HepG2 (cell line): ENCODE data around the gene HNRNPF. TPM values are rescaled to one million over a fixed set of nuclear protein-coding genes. Genes with fewer than 3 reads are reported as not detected.
A peak's percentile ranks its signal among the peaks of the same experiment; 100 is the strongest.

Experiments
- ATAC-seq: fragments of 200-7000 bp; cut with Tn5 transposase; 3 replicates; pipeline ENCODE4 v1.9.1; 2020; ENCODE audit warnings: mild to moderate bottlenecking, moderate library complexity
- BruUV-seq: library from RNA; stranded (reverse); fragments of 400-500 nt; replicated peaks from 2 replicates; lab custom pipeline; 2021; lab: Mats Ljungman, UMichigan
- CTCF ChIA-PET: fragments of 300-600 bp; formaldehyde crosslinking; extraction: SDS; loops from one replicate; lab custom pipeline; 2021; ENCODE audit warnings: low total read pairs, inconsistent platforms, low intra/inter-chr PET ratio; lab: Yijun Ruan, JAX
- POLR2A ChIA-PET: fragments of 350-600 bp; sonication (Branson Sonifier 250); formaldehyde crosslinking; loops from one replicate; lab custom pipeline; 2020; ENCODE audit warnings: antibody characterized with exemption, inconsistent platforms; lab: Yijun Ruan, JAX
- DNase-seq: peaks from one replicate; pipeline ENCODE4 v3.0.0-alpha.2; 2015; ENCODE audit warnings: low spot score
- FAIRE-seq: peaks from 3 replicates; lab custom pipeline; 2011; peaks lifted over from hg19 to GRCh38; lab: Jason Lieb, UNC
- H2AFZ ChIP-seq: one replicate; pipeline ENCODE4 v1.6.1; 2011; ENCODE audit warnings: low read length, inconsistent platforms
- H3K27ac ChIP-seq: fragments of 300-600 bp; 3 replicates; pipeline ENCODE4 v1.8.0; 2011; ENCODE audit warnings: mixed run types, mild to moderate bottlenecking, mixed read lengths, low read length, inconsistent platforms; ENCODE audit not compliant: insufficient read depth; ENCODE audit errors: extremely low read length
- H3K27me3 ChIP-seq, 2 experiments: fragments of 200-600 bp in 1 of 2; 2 replicates in 1 of 2; 3 replicates in 1 of 2; pipeline versions ENCODE4 v1.6.0 to v1.8.0; 2011; ENCODE audit warnings: low read length in 2 of 2, mild to moderate bottlenecking in 2 of 2, moderate library complexity in 2 of 2, inconsistent platforms in 1 of 2; ENCODE audit not compliant: insufficient read depth in 2 of 2, control insufficient read depth in 1 of 2
- H3K36me3 ChIP-seq, 2 experiments: fragments of 200-600 bp in 1 of 2; replicated peaks in 1 of 2; 2 replicates in 1 of 2; 3 replicates in 1 of 2; pipeline versions ENCODE4 v1.5.1 to v1.8.0; 2011; ENCODE audit warnings: low read length in 2 of 2, inconsistent platforms in 1 of 2; ENCODE audit not compliant: insufficient read depth in 2 of 2, control insufficient read depth in 1 of 2
- H3K4me1 ChIP-seq: 2 replicates; pipeline ENCODE4 v1.5.1; 2012; ENCODE audit warnings: low read length, inconsistent platforms; ENCODE audit not compliant: insufficient read depth
- H3K4me2 ChIP-seq: 2 replicates; pipeline ENCODE4 v1.6.0; 2011; ENCODE audit warnings: low read depth, low read length, inconsistent platforms
- H3K4me3 ChIP-seq, 3 experiments: fragments of 200-600 bp in 1 of 3; sonication (generic), shearing (Covaris generic) in 1 of 3; replicated peaks in 1 of 3; 2 replicates each; pipeline ENCODE4 v1.5.1; 2011 to 2016; ENCODE audit warnings: low read length in 3 of 3, inconsistent platforms in 2 of 3, low read depth in 2 of 3, mild to moderate bottlenecking in 2 of 3, control low read depth in 1 of 3, mixed read lengths in 1 of 3; ENCODE audit not compliant: insufficient read depth in 1 of 3
- H3K79me2 ChIP-seq: one replicate; pipeline ENCODE4 v1.6.1; 2011; ENCODE audit warnings: low read length, inconsistent platforms; ENCODE audit not compliant: insufficient read depth
- H3K9ac ChIP-seq: 2 replicates; pipeline ENCODE4 v1.6.0; 2011; ENCODE audit warnings: mild to moderate bottlenecking, low read depth, low read length, inconsistent platforms; ENCODE audit not compliant: insufficient read depth
- H3K9me3 ChIP-seq: 2 replicates; pipeline ENCODE4 v1.5.1; 2012; ENCODE audit warnings: mild to moderate bottlenecking, low read length
- H4K20me1 ChIP-seq: 2 replicates; pipeline ENCODE4 v1.6.0; 2011; ENCODE audit warnings: inconsistent platforms, mild to moderate bottlenecking, low read length, moderate library complexity; ENCODE audit not compliant: insufficient read depth
- CHD2 ChIP-seq: IDR thresholded peaks from 2 replicates; pipeline ENCODE4 v1.6.1; 2011; ENCODE audit warnings: low read depth, low read length, improper control_type of control experiment
- GABPA ChIP-seq, 2 experiments: IDR thresholded peaks; 2 replicates each; pipeline ENCODE4 v1.6.1; 2011 to 2016; ENCODE audit warnings: low read depth in 2 of 2, low read length in 1 of 2, missing biosample characterization in 1 of 2, missing genetic modification characterization in 1 of 2
- NR2F1 ChIP-seq, 2 experiments: fragments of 450-650 bp in 1 of 2; formaldehyde crosslinking in 1 of 2; IDR thresholded peaks; 2 replicates each; pipeline versions ENCODE4 v1.5.0 to v1.6.1; 2016 to 2020; ENCODE audit warnings: mild to moderate bottlenecking in 1 of 2, missing compliant biosample characterization in 1 of 2, missing genetic modification reagents in 1 of 2, moderate library complexity in 1 of 2
- PAF1 ChIP-seq: IDR thresholded peaks from 2 replicates; pipeline ENCODE4 v1.6.1; 2016; ENCODE audit warnings: missing genetic modification reagents, missing compliant biosample characterization
- ZNF563 ChIP-seq: sonication (generic); formaldehyde crosslinking; IDR thresholded peaks from 2 replicates; pipeline ENCODE4 v1.8.0; 2022; ENCODE audit warnings: mild to moderate bottlenecking, moderate library complexity, missing genetic modification reagents
- ZNF567 ChIP-seq: sonication (generic); formaldehyde crosslinking; IDR thresholded peaks from 2 replicates; pipeline ENCODE4 v1.8.1; 2023; ENCODE audit warnings: mild to moderate bottlenecking, missing genetic modification reagents, borderline replicate concordance
- ZNF768 ChIP-seq: sonication (generic); formaldehyde crosslinking; IDR thresholded peaks from 2 replicates; pipeline ENCODE4 v1.4.0; 2020; ENCODE audit warnings: missing genetic modification reagents
- WGBS: methylation state at CpG from one replicate; pipeline ENCODE4 v1.1.6; 2017; ENCODE audit warnings: low lambda C conversion rate; 5-methylcytosine and 5-hydroxymethylcytosine counted together
- in situ Hi-C: cut with HindIII; loops from 2 replicates; pipeline ENCODE4 v1.10.0; 2017; ENCODE audit warnings: low pct_unique_long_range_greater_than_20kb; ENCODE audit not compliant: extremely low pct_ligation_motif_present
- intact Hi-C: fragments of 100-400 bp; cut with micrococcal nuclease; formaldehyde crosslinking; loops from one replicate; pipeline ENCODE4 v1.10.0; 2022; ENCODE audit not compliant: unreplicated experiment
- polyA plus RNA-seq, 8 experiments: library from polyadenylated mRNA; depleted of rRNA in 3 of 8; stranded (reverse) in 7 of 8; unstranded in 1 of 8; fragments of >200 nt; fragmentation: Illumina TruSeq in 4 of 8; extraction: Trizol in 4 of 8; gene quantifications; 2 replicates each; pipeline versions ENCODE4 v1.2.1 to v1.2.3, GENCODE V29; 2011 to 2016; ENCODE audit warnings: low read depth in 4 of 8, missing spikeins in 1 of 8, mixed read lengths in 1 of 8; ENCODE audit not compliant: insufficient read depth in 1 of 8
- total RNA-seq, 5 experiments: library from RNA; depleted of rRNA; stranded (reverse); fragments of >200 nt; fragmentation: Illumina TruSeq; extraction: Trizol; gene quantifications; 2 replicates each; pipeline ENCODE4 v1.2.3, GENCODE V29; 2016; ENCODE audit warnings: low read depth in 1 of 5
- TF ChIP-seq, protein P1 (sequence below): sonication (generic); formaldehyde crosslinking; conservative IDR thresholded peaks from 2 replicates; pipeline ENCODE4 v1.8.0; 2022; ENCODE audit warnings: low read depth, missing genetic modification reagents
- TF ChIP-seq, protein P2 (sequence below): sonication (generic); formaldehyde crosslinking; IDR thresholded peaks from 2 replicates; pipeline ENCODE4 v1.8.1; 2023; ENCODE audit warnings: mild to moderate bottlenecking, missing genetic modification reagents
- TF ChIP-seq, protein P3 (sequence below): sonication (generic); formaldehyde crosslinking; IDR thresholded peaks from 2 replicates; pipeline ENCODE4 v1.5.1; 2020; ENCODE audit warnings: missing genetic modification reagents, mild to moderate bottlenecking, borderline replicate concordance
- TF ChIP-seq, protein P4 (sequence below): sonication (generic); formaldehyde crosslinking; IDR thresholded peaks from 2 replicates; pipeline ENCODE4 v1.5.1; 2020; ENCODE audit warnings: missing genetic modification reagents, mild to moderate bottlenecking, borderline replicate concordance

The HNRNPF gene
- total and polyA plus RNA-seq, 2 of the 13 experiments (the other 11 are each of a cell fraction or from before 2014, with no cell fraction given), result 166 to 308 TPM

DNA sequence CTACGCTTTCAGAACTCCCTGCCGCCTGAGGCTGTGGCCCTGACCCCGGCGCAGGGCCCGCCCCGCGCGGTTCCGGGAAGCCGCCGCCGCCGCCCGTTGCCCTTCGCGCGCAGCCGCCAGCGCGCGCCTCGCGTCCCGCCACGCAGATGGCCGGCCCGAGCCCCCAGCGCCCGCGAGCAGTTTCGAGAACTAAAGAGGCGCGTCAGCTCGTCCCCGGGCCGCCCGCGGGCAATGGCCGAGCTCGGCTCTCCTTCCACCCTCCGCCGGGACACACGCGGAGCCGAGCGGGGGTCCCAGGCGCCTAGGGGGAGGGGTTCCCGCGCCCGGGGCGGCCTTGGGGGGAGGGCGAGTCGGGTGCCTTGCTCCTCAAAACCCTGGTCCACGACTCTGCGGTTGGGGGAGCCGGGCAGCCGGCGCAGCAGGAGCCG is 1.8 kb downstream of the HNRNPF start:
- peak overlapping the region; percentile 94 for H3K4me2 ChIP-seq
- CTCF ChIA-PET, result no interaction called here
- in situ Hi-C loops, result loop anchor here (25.0 kb wide), 1 partner anchor 1555 kb away; the partner anchor contains the start of gene RASSF4
- TF ChIP-seq, protein P1, sequence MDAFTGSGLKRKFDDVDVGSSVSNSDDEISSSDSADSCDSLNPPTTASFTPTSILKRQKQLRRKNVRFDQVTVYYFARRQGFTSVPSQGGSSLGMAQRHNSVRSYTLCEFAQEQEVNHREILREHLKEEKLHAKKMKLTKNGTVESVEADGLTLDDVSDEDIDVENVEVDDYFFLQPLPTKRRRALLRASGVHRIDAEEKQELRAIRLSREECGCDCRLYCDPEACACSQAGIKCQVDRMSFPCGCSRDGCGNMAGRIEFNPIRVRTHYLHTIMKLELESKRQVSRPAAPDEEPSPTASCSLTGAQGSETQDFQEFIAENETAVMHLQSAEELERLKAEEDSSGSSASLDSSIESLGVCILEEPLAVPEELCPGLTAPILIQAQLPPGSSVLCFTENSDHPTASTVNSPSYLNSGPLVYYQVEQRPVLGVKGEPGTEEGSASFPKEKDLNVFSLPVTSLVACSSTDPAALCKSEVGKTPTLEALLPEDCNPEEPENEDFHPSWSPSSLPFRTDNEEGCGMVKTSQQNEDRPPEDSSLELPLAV (CRISPR knock-in tag), result 0 out of 2 replicates have a peak, but pooled peaks have one; percentile 42
- TF ChIP-seq, protein P2, sequence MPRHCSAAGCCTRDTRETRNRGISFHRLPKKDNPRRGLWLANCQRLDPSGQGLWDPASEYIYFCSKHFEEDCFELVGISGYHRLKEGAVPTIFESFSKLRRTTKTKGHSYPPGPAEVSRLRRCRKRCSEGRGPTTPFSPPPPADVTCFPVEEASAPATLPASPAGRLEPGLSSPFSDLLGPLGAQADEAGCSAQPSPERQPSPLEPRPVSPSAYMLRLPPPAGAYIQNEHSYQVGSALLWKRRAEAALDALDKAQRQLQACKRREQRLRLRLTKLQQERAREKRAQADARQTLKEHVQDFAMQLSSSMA (CRISPR knock-in tag), result no peak
- TF ChIP-seq, protein P3, sequence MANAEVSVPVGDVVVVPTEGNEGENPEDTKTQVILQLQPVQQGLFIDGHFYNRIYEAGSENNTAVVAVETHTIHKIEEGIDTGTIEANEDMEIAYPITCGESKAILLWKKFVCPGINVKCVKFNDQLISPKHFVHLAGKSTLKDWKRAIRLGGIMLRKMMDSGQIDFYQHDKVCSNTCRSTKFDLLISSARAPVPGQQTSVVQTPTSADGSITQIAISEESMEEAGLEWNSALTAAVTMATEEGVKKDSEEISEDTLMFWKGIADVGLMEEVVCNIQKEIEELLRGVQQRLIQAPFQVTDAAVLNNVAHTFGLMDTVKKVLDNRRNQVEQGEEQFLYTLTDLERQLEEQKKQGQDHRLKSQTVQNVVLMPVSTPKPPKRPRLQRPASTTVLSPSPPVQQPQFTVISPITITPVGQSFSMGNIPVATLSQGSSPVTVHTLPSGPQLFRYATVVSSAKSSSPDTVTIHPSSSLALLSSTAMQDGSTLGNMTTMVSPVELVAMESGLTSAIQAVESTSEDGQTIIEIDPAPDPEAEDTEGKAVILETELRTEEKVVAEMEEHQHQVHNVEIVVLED, result peak; percentile 44; the same call in 1 of the 2 replicates
- TF ChIP-seq GABPA (IDR thresholded peaks at IDR 0.05; ENCODE audit: low read depth, low read length) (peak; percentile 13; the same call in 1 of the 2 replicates), GABPA (CRISPR knock-in tag; IDR thresholded peaks at IDR 0.05; ENCODE audit: low read depth) (no peak), PAF1 (CRISPR knock-in tag) (0 out of 2 replicates have a peak, but pooled peaks have one; percentile 24), ZNF567 (CRISPR knock-in tag) (0 out of 2 replicates have a peak, but pooled peaks have one; percentile 58), NR2F1 (CRISPR knock-in tag; IDR thresholded peaks at IDR 0.05) (0 out of 4 replicates have a peak, but pooled peaks of 1 of the 2 experiments have one; percentile 5), CHD2 (0 out of 2 replicates have a peak, but pooled peaks have one; percentile 8), ZNF563 (CRISPR knock-in tag) (peak; percentile 6; the same call in 1 of the 2 replicates), ZNF768 (0 out of 2 replicates have a peak, but pooled peaks have one; percentile 14)
- TF ChIP-seq, protein P4, sequence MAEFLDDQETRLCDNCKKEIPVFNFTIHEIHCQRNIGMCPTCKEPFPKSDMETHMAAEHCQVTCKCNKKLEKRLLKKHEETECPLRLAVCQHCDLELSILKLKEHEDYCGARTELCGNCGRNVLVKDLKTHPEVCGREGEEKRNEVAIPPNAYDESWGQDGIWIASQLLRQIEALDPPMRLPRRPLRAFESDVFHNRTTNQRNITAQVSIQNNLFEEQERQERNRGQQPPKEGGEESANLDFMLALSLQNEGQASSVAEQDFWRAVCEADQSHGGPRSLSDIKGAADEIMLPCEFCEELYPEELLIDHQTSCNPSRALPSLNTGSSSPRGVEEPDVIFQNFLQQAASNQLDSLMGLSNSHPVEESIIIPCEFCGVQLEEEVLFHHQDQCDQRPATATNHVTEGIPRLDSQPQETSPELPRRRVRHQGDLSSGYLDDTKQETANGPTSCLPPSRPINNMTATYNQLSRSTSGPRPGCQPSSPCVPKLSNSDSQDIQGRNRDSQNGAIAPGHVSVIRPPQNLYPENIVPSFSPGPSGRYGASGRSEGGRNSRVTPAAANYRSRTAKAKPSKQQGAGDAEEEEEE (CRISPR knock-in tag), result no peak

More for the DNA sequence above, 1.8 kb downstream of the HNRNPF start:
- no peaks in the 10 kb centered on the region; a peak in 1 of 5 replicates for H3K27me3 ChIP-seq
- peaks cover 55% of the 10 kb centered on the region for H4K20me1 ChIP-seq
- peaks cover 71% of the 10 kb centered on the region for H3K79me2 ChIP-seq
- H3K36me3 ChIP-seq, result 0 out of 5 replicates have a peak, but pooled peaks cover 0 to 13% of the 10 kb centered on the region in 2 experiments
- H3K9me3 ChIP-seq, result no peaks in the 10 kb centered on the region
- H2AFZ ChIP-seq, result no peak overlapping the region
- BruUV-seq, result TSS peak; percentile 51
- 0% methylated on average over 11 of the region's 59 CpGs for WGBS
- no peak for FAIRE-seq
- DNase-seq, result no peak
- peak overlapping the region; percentile 86 to 95 (median 87) for H3K4me3 ChIP-seq
- intact Hi-C loops, result loop anchor here (1.0 kb wide), 1 partner anchor 8 kb away; no protein-coding TSS in a partner anchor
- peak overlapping the region; percentile 99 for H3K9ac ChIP-seq
- peak; percentile 13 for ATAC-seq
- POLR2A ChIA-PET, result interaction anchor here (1.0 to 2.5 kb wide), 7 partner anchors 10 to 29 kb away, joined by 3 to 51 read pairs (median 9); partner anchors contain the start of gene ZNF487
- H3K27ac ChIP-seq, result peak overlapping the region; percentile 100
- peaks cover 71% of the 10 kb centered on the region for H3K4me1 ChIP-seq
